Endothelial cell of umbilical vein (primary cell): ENCODE data around the gene C1QB. TPM values are rescaled to one million over a fixed set of nuclear protein-coding genes. Genes with fewer than 3 reads are reported as not detected.

ENCODE experiments used
- BruUV-seq: library from RNA; stranded (reverse); fragments of 400-500 nt; replicated peaks from 2 replicates; lab custom pipeline; 2021; lab: Mats Ljungman, UMichigan
- CTCF ChIA-PET: fragments of 300-600, 350-600 bp; sonication (Branson Sonifier 250); formaldehyde crosslinking; loops from one replicate; lab custom pipeline; 2021; ENCODE audit warnings: antibody characterized with exemption, inconsistent platforms; lab: Charles Lee
- POLR2A ChIA-PET: fragments of 300-600, 350-600 bp; sonication (Branson Sonifier 250); formaldehyde crosslinking; loops from one replicate; lab custom pipeline; 2021; ENCODE audit warnings: antibody characterized with exemption, inconsistent platforms; lab: Charles Lee
- DNase-seq: peaks from one replicate; pipeline ENCODE4 v3.0.0-alpha.2; 2011; ENCODE audit warnings: low read depth, low spot score
- FAIRE-seq: peaks from 2 replicates; lab custom pipeline; 2011; peaks lifted over from hg19 to GRCh38; lab: Jason Lieb, UNC
- H2AFZ ChIP-seq: 2 replicates; pipeline ENCODE4 v1.6.0; 2012; ENCODE audit warnings: low read depth, low read length, control low read depth, inconsistent platforms
- H3K27ac ChIP-seq: 2 replicates; pipeline ENCODE4 v1.5.1; 2011; ENCODE audit warnings: low read depth, mild to moderate bottlenecking, control low read depth, low read length, moderate library complexity; ENCODE audit not compliant: insufficient read depth
- H3K27me3 ChIP-seq, 2 experiments: 2 replicates each; pipeline versions ENCODE4 v1.6.0 to v1.6.1; 2011; ENCODE audit warnings: low read length in 2 of 2, mixed read lengths in 1 of 2; ENCODE audit not compliant: control insufficient read depth in 2 of 2, insufficient read depth in 2 of 2
- H3K36me3 ChIP-seq, 2 experiments: 2 replicates in 1 of 2; 3 replicates in 1 of 2; pipeline ENCODE4 v1.5.1; 2011; ENCODE audit warnings: low read length in 2 of 2, mild to moderate bottlenecking in 1 of 2, moderate library complexity in 1 of 2; ENCODE audit not compliant: control insufficient read depth in 2 of 2, insufficient read depth in 2 of 2; ENCODE audit errors: extremely low read depth in 1 of 2
- H3K4me1 ChIP-seq: 3 replicates; pipeline ENCODE4 v1.5.1; 2011; ENCODE audit warnings: mild to moderate bottlenecking, low read length; ENCODE audit not compliant: control insufficient read depth, insufficient read depth; ENCODE audit errors: extremely low read depth
- H3K4me2 ChIP-seq: 2 replicates; pipeline ENCODE4 v1.6.1; 2011; ENCODE audit warnings: low read length, control low read depth, mixed read lengths; ENCODE audit not compliant: insufficient read depth
- H3K4me3 ChIP-seq, 3 experiments: fragments of 200-600 bp in 1 of 3; sonication (generic), shearing (Covaris generic) in 1 of 3; replicated peaks in 1 of 3; 2 replicates each; pipeline ENCODE4 v1.5.1; 2011 to 2016; ENCODE audit warnings: control low read depth in 3 of 3, low read length in 3 of 3, mild to moderate bottlenecking in 2 of 3, inconsistent platforms in 1 of 3, low read depth in 1 of 3, moderate library complexity in 1 of 3; ENCODE audit not compliant: insufficient read depth in 1 of 3
- H3K79me2 ChIP-seq: 2 replicates; pipeline ENCODE4 v1.6.0; 2012; ENCODE audit warnings: low read length, inconsistent platforms; ENCODE audit not compliant: control insufficient read depth, insufficient read depth
- H3K9ac ChIP-seq: replicated peaks from 2 replicates; pipeline ENCODE3; 2011; ENCODE audit warnings: low read length, control low read depth; ENCODE audit not compliant: insufficient read depth; ENCODE audit errors: extremely low read depth
- H3K9me1 ChIP-seq: replicated peaks from 3 replicates; pipeline ENCODE4 v1.6.0; 2011; ENCODE audit warnings: mild to moderate bottlenecking, low read length; ENCODE audit not compliant: control insufficient read depth, insufficient read depth; ENCODE audit errors: extremely low read depth
- H3K9me3 ChIP-seq: replicated peaks from 2 replicates; pipeline ENCODE4 v1.5.1; 2012; ENCODE audit warnings: low read length, inconsistent platforms; ENCODE audit not compliant: control insufficient read depth, insufficient read depth
- H4K20me1 ChIP-seq: replicated peaks from 2 replicates; pipeline ENCODE3; 2011; ENCODE audit warnings: mild to moderate bottlenecking, low read length; ENCODE audit not compliant: control insufficient read depth, insufficient read depth; ENCODE audit errors: extremely low read depth
- CTCF ChIP-seq, 2 donors: IDR thresholded peaks; 1 replicate in 1 of 2; 2 replicates in 1 of 2; pipeline ENCODE4 v1.5.1; 2011; ENCODE audit warnings: low read length in 2 of 2, mild to moderate bottlenecking in 2 of 2, moderate library complexity in 2 of 2, control low read depth in 1 of 2, inconsistent platforms in 1 of 2, low read depth in 1 of 2; ENCODE audit not compliant: insufficient read depth in 1 of 2; ENCODE audit errors: extremely low read depth in 1 of 2
- EZH2 ChIP-seq: IDR thresholded peaks from 2 replicates; pipeline ENCODE4 v1.6.1; 2012; ENCODE audit warnings: borderline replicate concordance, low read depth, mild to moderate bottlenecking, moderate library complexity, low read length, inconsistent platforms; ENCODE audit not compliant: severe bottlenecking
- FOS ChIP-seq: IDR thresholded peaks from 2 replicates; pipeline ENCODE4 v1.6.1; 2011; ENCODE audit warnings: mild to moderate bottlenecking, low read length, moderate library complexity, borderline replicate concordance; ENCODE audit not compliant: insufficient read depth
- GATA2 ChIP-seq: IDR thresholded peaks from 2 replicates; pipeline ENCODE4 v1.7.0; 2011; ENCODE audit warnings: low read depth, mild to moderate bottlenecking, moderate library complexity, mixed read lengths, low read length; ENCODE audit not compliant: insufficient read length, insufficient read depth
- JUN ChIP-seq: IDR thresholded peaks from 2 replicates; pipeline ENCODE4 v1.6.1; 2011; ENCODE audit warnings: borderline replicate concordance, low read depth; ENCODE audit not compliant: insufficient read length, insufficient read depth
- MYC ChIP-seq: IDR thresholded peaks from one replicate; pipeline ENCODE4 v1.6.1; 2011; ENCODE audit warnings: mild to moderate bottlenecking, low read depth, low read length
- POLR2A ChIP-seq: IDR thresholded peaks from 2 replicates; pipeline ENCODE4 v1.6.1; 2012; ENCODE audit warnings: low read depth, mild to moderate bottlenecking, control low read depth, low read length
- POLR2AphosphoS5 ChIP-seq: IDR thresholded peaks from 2 replicates; pipeline ENCODE4 v1.6.1; 2012; ENCODE audit warnings: low read depth, mild to moderate bottlenecking, control low read depth, low read length, moderate library complexity; ENCODE audit not compliant: insufficient read depth
- dilution Hi-C: fragments of 300-500 bp; cut with MboI; formaldehyde crosslinking; loops from one replicate; pipeline ENCODE4 v1.15.0; 2019; ENCODE audit warnings: low sequenced_read_pairs; ENCODE audit not compliant: extremely low pct_ligation_motif_present
- intact Hi-C: fragments of 100-400 bp; cut with micrococcal nuclease; formaldehyde crosslinking; loops from one replicate; pipeline ENCODE4 v1.10.0; 2022
- polyA plus RNA-seq, 4 experiments: library from polyadenylated mRNA; depleted of rRNA in 3 of 4; stranded (reverse) in 3 of 4; unstranded in 1 of 4; fragments of >200 nt; gene quantifications; 2 replicates each; pipeline versions ENCODE4 v1.2.1 to v1.2.3, GENCODE V29; 2011 to 2012; ENCODE audit warnings: missing spikeins in 1 of 4
- total RNA-seq: library from RNA; stranded (reverse); gene quantifications from 2 replicates; pipeline ENCODE4 v1.2.3, GENCODE V29; 2021
- TF ChIP-seq, protein P1 (sequence below): IDR thresholded peaks from 2 replicates; pipeline ENCODE4 v1.6.1; 2011; ENCODE audit not compliant: insufficient read depth, insufficient read length

C1QB gene
- total and polyA plus RNA-seq, 2 donors (not counting 3 experiments of a cell fraction or from before 2014, with no cell fraction given) = not detected

DNA sequence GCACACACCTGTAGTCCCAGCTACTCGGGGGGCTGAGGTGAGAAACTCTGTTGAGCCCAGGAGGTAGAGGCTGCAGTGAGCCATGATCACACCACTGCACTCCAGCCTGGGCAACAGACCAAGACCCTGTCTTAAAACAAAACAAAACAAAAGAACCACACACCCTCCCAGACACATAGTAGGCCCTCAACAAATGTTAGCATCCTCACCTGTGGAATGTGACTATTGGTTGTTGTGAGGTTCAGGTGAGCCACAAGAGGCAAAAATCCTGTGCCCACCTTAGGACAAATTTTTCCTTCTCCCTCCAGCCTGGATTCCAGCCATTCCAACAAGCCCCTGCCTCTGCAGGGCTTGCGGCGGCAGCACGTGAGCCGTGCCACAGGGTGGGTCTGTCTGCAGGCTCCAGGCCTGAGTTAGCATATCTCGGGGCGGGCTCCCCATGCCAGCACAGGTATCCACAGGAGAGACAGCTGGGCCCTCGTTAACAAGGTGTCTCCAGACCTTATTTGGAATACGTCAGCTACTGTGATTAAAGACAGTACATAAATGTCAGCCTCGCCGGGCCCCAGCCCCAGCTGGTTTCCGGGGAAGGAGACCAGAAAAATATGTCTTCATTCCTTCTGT lies 17.4 kb downstream of the C1QB start:
- intact Hi-C loops = no loop called here
- no peak for DNase-seq
- CTCF ChIA-PET = interaction anchor here (1.7 to 4.8 kb wide), 2 partner anchors 260 to 295 kb away, joined by 6 to 55 read pairs; no protein-coding TSS in a partner anchor

More for the DNA sequence above, 17.4 kb downstream of the C1QB start:
- H3K4me2 ChIP-seq = no peak overlapping the region
- no peaks in the 10 kb centered on the region for H3K9me3 ChIP-seq
- H3K9ac ChIP-seq = no peak overlapping the region
- no peaks in the 10 kb centered on the region for H4K20me1 ChIP-seq
- H3K27me3 ChIP-seq = peaks cover 15 to 18% of the 10 kb centered on the region in 2 experiments
- H3K27ac ChIP-seq = no peak overlapping the region
- BruUV-seq = no TSS peak
- dilution Hi-C loops = loop anchor here (25.0 kb wide), 1 partner anchor 292 kb away; the partner anchor contains the start of gene LACTBL1
- TF ChIP-seq, protein P1, sequence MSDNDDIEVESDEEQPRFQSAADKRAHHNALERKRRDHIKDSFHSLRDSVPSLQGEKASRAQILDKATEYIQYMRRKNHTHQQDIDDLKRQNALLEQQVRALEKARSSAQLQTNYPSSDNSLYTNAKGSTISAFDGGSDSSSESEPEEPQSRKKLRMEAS = no peak
- no peak for TF ChIP-seq GATA2
- TF ChIP-seq JUN = no peak
- no peak for TF ChIP-seq EZH2
- TF ChIP-seq MYC = no peak
- no peak for TF ChIP-seq POLR2A
- no peak for TF ChIP-seq CTCF (IDR thresholded peaks at IDR 0.05; ENCODE audit: extremely low read depth in 1 of 2, insufficient read depth in 1 of 2, low read depth in 1 of 2, low read length in 2 of 2)
- no peak for TF ChIP-seq POLR2AphosphoS5
- no peak for TF ChIP-seq FOS
- H2AFZ ChIP-seq = no peak overlapping the region
- no peaks in the 10 kb centered on the region for H3K36me3 ChIP-seq
- POLR2A ChIA-PET = interaction anchor here (0.6 kb wide), 1 partner anchor 321 kb away, joined by 5 read pairs; no protein-coding TSS in a partner anchor
- H3K79me2 ChIP-seq = no peaks in the 10 kb centered on the region
- no peaks in the 10 kb centered on the region for H3K9me1 ChIP-seq
- H3K4me3 ChIP-seq = no peak overlapping the region
- H3K4me1 ChIP-seq = no peaks in the 10 kb centered on the region
- FAIRE-seq = no peak
